Measurements from ENCODE around the gene SPRR2F. TPM values are rescaled to one million over a fixed set of nuclear protein-coding genes. Genes with fewer than 3 reads are reported as not detected.
"Not testable (repeated sequence)": the region's sequence is repeated elsewhere in the genome, so short reads cannot be mapped to it uniquely, and the experiment has no call there.

The SPRR2F gene
- total RNA-seq (2014; rRNA removed; shearing (Covaris generic)) = not detected in 2 replicates

DNA sequence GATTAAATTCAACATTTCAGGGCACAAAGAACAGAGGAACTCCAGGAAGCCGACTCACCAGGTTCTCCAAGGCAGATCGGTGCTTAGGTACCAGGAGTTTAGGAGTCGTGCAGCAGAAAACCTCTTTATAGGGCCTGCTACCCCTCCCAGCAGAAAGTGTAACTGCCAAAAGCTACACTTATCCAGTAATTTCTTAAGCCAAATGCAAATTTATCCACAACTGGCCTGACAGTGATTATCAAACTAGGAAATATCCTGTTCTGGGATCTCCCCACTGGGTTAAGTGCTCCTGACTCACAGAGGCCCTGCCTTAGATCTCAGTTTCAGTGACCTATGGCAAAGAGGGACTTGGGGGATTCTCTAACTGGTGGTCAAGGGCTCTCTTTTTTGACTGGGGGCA is at the start of gene SPRR2F:
Gene SPRR2F (minus strand): TSS at position 101 of the 400 bp plus-strand sequence. CDS start 783 bp downstream, outside the sequence.
- no peak for DNase-seq
- no peaks in the 10 kb centered on the region for H3K9me3 ChIP-seq (replicated peaks)
- H3K4me3 ChIP-seq = no peak within 1 kb of the TSS
- H3K27ac ChIP-seq = no peak within 1 kb of the TSS
- no peaks in the 10 kb centered on the region for H3K27me3 ChIP-seq
- H3K36me3 ChIP-seq = no peaks in the 10 kb centered on the region
- H3K4me1 ChIP-seq = no peaks in the 10 kb centered on the region; the same call in 1 of the 2 replicates

DNA sequence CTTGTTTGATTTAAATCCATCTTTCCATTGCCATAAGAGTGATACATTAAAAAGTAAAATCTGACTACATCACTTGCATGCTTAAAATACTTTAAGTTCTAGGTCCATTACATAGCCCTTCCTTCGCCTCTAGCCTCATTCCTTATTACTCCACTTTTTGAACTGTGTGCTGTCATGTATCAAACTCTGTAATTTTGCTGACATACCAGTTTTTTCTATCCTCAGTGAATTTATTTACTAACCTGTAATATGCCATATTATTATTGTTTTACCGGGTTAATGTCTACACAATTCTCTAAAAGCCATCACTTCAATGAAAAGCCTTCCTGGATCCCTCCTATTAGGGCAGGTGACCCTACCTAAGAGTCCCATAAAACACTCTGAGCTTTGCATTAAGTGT is 42.2 kb upstream of the SPRR2F start:
- no peaks in the 10 kb centered on the region for H3K4me1 ChIP-seq
- no peak overlapping the region for H3K27ac ChIP-seq
- DNase-seq = no peak
- no peaks in the 10 kb centered on the region for H3K36me3 ChIP-seq
- H3K9me3 ChIP-seq (replicated peaks) = no peaks in the 10 kb centered on the region
- no peaks in the 10 kb centered on the region for H3K27me3 ChIP-seq
- no peak overlapping the region for H3K4me3 ChIP-seq

GRCh38 chr1:153152481-153152880 is 39.2 kb upstream of the SPRR2F start:
- H3K4me1 ChIP-seq = no peaks in the 10 kb centered on the region
- H3K36me3 ChIP-seq = no peaks in the 10 kb centered on the region
- no peaks in the 10 kb centered on the region; the same call in 1 of the 2 replicates for H3K27me3 ChIP-seq
- DNase-seq = no peak
- no peak overlapping the region for H3K27ac ChIP-seq
- H3K4me3 ChIP-seq = no peak overlapping the region
- no peaks in the 10 kb centered on the region for H3K9me3 ChIP-seq (replicated peaks)

GRCh38 chr1:153150846-153151245 is 37.5 kb upstream of the SPRR2F start, which contains the start of gene SPRR2G:
Gene SPRR2G (minus strand): TSS chr1:153150890. CDS start chr1:153150110, 780 bp downstream.
- DNase-seq = no peak
- Histone ChIP-seq H3K4me1 (no peaks in the 10 kb centered on the region), H3K9me3 (replicated peaks) (no peaks in the 10 kb centered on the region), H3K36me3 (no peaks in the 10 kb centered on the region), H3K27ac (no peak within 1 kb of the TSS), H3K4me3 (no peak within 1 kb of the TSS), H3K27me3 (no peaks in the 10 kb centered on the region; the same call in 1 of the 2 replicates)

DNA sequence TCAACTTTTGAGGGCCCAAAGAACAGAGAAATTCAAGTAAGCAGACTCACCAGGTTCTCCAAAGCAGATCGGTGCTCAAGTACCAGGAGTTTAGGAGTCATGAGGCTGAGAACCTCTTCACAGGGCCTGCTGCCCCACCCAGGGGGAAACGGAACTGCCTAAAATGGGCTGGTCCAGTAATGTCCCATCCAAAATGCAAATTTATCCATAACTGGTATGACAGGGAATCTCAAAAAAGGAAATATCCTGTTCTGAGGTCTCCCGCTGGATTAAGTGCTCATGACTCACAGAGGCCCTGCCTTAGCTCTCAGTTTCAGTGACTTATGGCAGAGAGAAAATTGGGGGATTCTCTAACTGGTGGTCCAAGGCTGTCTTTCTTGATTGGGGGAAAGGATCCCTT is 28.1 kb upstream of the SPRR2F start:
- no peaks in the 10 kb centered on the region for H3K36me3 ChIP-seq
- H3K9me3 ChIP-seq (replicated peaks) = no peaks in the 10 kb centered on the region; the same call in 1 of the 2 replicates
- H3K27me3 ChIP-seq = no peaks in the 10 kb centered on the region; the same call in 1 of the 2 replicates
- no peaks in the 10 kb centered on the region for H3K4me1 ChIP-seq
- H3K27ac ChIP-seq = no peak overlapping the region
- H3K4me3 ChIP-seq = no peak overlapping the region
- no peak for DNase-seq

GRCh38 chr1:153140484-153140883 is 27.2 kb upstream of the SPRR2F start:
- no peaks in the 10 kb centered on the region for H3K4me1 ChIP-seq
- H3K27ac ChIP-seq = no peak overlapping the region
- DNase-seq = no peak
- H3K4me3 ChIP-seq = no peak overlapping the region
- no peaks in the 10 kb centered on the region; the same call in 1 of the 2 replicates for H3K27me3 ChIP-seq
- no peaks in the 10 kb centered on the region for H3K36me3 ChIP-seq
- no peaks in the 10 kb centered on the region; the same call in 1 of the 2 replicates for H3K9me3 ChIP-seq (replicated peaks)

- Histone ChIP-seq H3K27ac (no peak overlapping the region), H3K9me3 (replicated peaks) (no peaks in the 10 kb centered on the region; the same call in 1 of the 2 replicates), H3K4me1 (no peaks in the 10 kb centered on the region), H3K36me3 (no peaks in the 10 kb centered on the region), H3K4me3 (no peak overlapping the region), H3K27me3 (no peaks in the 10 kb centered on the region)
- DNase-seq = no peak
Measured at GRCh38 chr1:153133743-153134142, 20.4 kb upstream of the SPRR2F start.

DNA sequence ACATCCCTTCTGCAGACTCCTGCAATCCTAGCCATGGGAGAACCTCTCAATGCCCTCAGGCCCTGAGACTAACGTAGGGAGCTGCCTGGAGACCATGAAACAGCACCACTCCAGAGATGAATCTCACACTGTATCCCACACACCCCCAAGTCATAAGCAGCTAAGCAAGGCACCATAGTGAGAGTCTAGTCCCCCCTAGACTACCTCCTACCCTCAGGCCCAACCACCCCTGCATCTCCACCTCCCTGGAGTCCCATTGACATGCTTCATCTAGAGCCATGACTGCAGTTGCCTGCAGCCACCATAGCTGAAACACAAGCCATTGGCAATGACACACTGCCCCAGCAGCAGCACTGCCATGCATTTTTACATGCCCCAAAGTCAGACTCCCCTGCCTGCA is 20.0 kb upstream of the SPRR2F start:
- Histone ChIP-seq H3K27ac (no peak overlapping the region), H3K9me3 (replicated peaks) (no peaks in the 10 kb centered on the region; the same call in 1 of the 2 replicates), H3K36me3 (no peaks in the 10 kb centered on the region), H3K4me3 (no peak overlapping the region), H3K27me3 (no peaks in the 10 kb centered on the region), H3K4me1 (no peaks in the 10 kb centered on the region)
- no peak for DNase-seq

DNA sequence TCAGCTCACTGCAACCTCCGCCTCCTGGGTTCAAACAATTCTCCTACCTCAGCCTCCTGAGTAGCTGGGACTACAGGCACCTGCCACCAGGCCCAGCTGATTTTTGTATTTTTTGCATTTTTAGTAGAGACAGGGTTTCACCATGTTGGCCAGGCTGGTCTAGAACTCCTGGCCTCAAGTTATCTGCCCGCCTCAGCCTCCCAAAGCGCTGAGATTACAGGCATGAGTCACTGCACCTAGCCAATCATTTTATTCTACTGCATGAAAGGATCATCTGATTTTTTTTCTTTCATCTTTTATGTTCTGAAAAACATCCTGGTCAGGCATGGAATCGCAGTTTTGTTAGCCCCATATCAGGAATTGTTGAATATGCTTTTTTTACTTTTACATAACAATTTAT is 15.4 kb upstream of the SPRR2F start:
- DNase-seq; H3K4me3 ChIP-seq; H3K27ac ChIP-seq; H3K36me3 ChIP-seq; H3K27me3 ChIP-seq; H3K4me1 ChIP-seq; H3K9me3 ChIP-seq (replicated peaks): not testable (repeated sequence)

GRCh38 chr1:153127296-153127695 is 14.0 kb upstream of the SPRR2F start:
- H3K9me3 ChIP-seq (replicated peaks) = peaks cover 4% of the 10 kb centered on the region; the same call in 1 of the 2 replicates
- H3K27me3 ChIP-seq = no peaks in the 10 kb centered on the region
- peaks cover 12% of the 10 kb centered on the region for H3K4me1 ChIP-seq
- no peak for DNase-seq
- H3K4me3 ChIP-seq = no peak overlapping the region
- H3K36me3 ChIP-seq = no peaks in the 10 kb centered on the region
- H3K27ac ChIP-seq = no peak overlapping the region

- no peak for DNase-seq
- no peak overlapping the region for H3K4me3 ChIP-seq
Measured at GRCh38 chr1:153125536-153125935, 12.2 kb upstream of the SPRR2F start.

DNA sequence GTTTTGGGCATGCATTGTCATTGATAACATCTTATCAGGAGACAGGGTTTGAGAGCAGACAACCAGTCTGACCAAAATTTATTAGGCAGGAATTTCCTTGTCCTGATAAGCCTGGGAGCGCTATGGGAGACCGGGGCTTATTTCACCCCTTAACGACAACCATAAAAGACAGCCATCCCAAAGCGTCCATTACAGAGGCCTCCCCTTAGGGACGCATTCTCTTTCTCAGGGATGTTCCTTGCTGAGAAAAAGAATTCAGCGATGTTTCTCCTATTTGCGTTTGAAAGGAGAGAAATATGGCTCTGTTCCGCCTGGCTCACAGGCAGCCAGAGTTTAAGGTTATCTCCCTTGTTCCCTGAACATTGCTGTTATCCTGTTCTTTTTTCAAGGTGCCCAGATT is 10.5 kb upstream of the SPRR2F start:
- not testable (repeated sequence) for H3K36me3 ChIP-seq; H3K9me3 ChIP-seq (replicated peaks); H3K4me3 ChIP-seq; H3K27me3 ChIP-seq
- DNase-seq = peak in 1 of 2 experiments; percentile 16
- H3K27ac ChIP-seq = peak overlapping the region; percentile 95
- H3K4me1 ChIP-seq = peaks cover 13% of the 10 kb centered on the region

More at GRCh38 chr1:153125536-153125935, 12.2 kb upstream of the SPRR2F start:
- peaks cover 13% of the 10 kb centered on the region for H3K4me1 ChIP-seq
- no peak overlapping the region for H3K27ac ChIP-seq
- peaks cover 4% of the 10 kb centered on the region; the same call in 1 of the 2 replicates for H3K9me3 ChIP-seq (replicated peaks)
- no peaks in the 10 kb centered on the region for H3K27me3 ChIP-seq
- H3K36me3 ChIP-seq = no peaks in the 10 kb centered on the region

GRCh38 chr1:153122831-153123421 is 9.6 kb upstream of the SPRR2F start:
- Histone ChIP-seq H3K36me3 (no peaks in the 10 kb centered on the region), H3K4me3 (0 out of 2 replicates have a peak overlapping the region, but pooled peaks have one; percentile 16), H3K27me3 (no peaks in the 10 kb centered on the region), H3K27ac (peak overlapping the region; percentile 95), H3K4me1 (peaks cover 13% of the 10 kb centered on the region), H3K9me3 (replicated peaks) (peaks cover 4% of the 10 kb centered on the region; the same call in 1 of the 2 replicates)
- DNase-seq = peak; percentile 93 to 97

DNA sequence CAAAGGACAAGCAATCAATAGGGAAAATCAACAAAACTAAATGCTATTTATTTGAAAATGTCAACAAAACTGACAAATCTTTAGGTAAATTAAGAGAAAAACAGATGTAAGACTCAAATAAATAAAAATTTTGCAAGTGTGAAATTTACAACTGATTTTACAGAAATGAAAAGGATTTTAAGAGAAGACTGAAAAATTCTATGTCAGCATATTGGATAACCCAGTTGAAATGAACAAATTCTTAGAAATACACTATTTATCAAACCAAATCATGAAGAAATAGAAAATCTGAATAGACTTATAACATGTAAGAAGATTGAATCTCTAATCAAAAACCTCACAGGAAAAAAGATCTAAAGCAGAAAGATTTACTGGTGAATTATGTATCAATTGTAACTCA is 7.6 kb upstream of the SPRR2F start:
- no peaks in the 10 kb centered on the region for H3K27me3 ChIP-seq
- H3K9me3 ChIP-seq (replicated peaks) = peaks cover 4% of the 10 kb centered on the region; the same call in 1 of the 2 replicates
- no peak overlapping the region for H3K27ac ChIP-seq
- no peak overlapping the region for H3K4me3 ChIP-seq
- DNase-seq = no peak
- H3K4me1 ChIP-seq = peaks cover 13% of the 10 kb centered on the region
- H3K36me3 ChIP-seq = no peaks in the 10 kb centered on the region

- H3K27ac ChIP-seq = no peak overlapping the region
- H3K4me1 ChIP-seq = peaks cover 13% of the 10 kb centered on the region
- H3K9me3 ChIP-seq (replicated peaks) = 0 out of 2 replicates have a peak, but pooled peaks cover 4% of the 10 kb centered on the region
- no peaks in the 10 kb centered on the region for H3K27me3 ChIP-seq
- no peaks in the 10 kb centered on the region for H3K36me3 ChIP-seq
- DNase-seq = no peak
- no peak overlapping the region for H3K4me3 ChIP-seq
Measured at GRCh38 chr1:153119491-153119971, 6.2 kb upstream of the SPRR2F start.

Data from SJCRH30 (cell line).